Loucy (cell line): Measurements from ENCODE around the gene C1QTNF1.

Experiments
- EZH2phosphoT487 ChIP-seq: fragments of 200-600 bp; IDR thresholded peaks from 2 replicates; pipeline ENCODE4 v1.6.1; 2018; ENCODE audit warnings: antibody characterized with exemption, mild to moderate bottlenecking, moderate library complexity, borderline replicate concordance
- TF ChIP-seq, protein P1 (sequence below): fragments of 200-600 bp; sonication (generic); conservative IDR thresholded peaks from 2 replicates; pipeline ENCODE4 v1.5.1; 2014; ENCODE audit warnings: mild to moderate bottlenecking, antibody characterized with exemption, low read length

DNA sequence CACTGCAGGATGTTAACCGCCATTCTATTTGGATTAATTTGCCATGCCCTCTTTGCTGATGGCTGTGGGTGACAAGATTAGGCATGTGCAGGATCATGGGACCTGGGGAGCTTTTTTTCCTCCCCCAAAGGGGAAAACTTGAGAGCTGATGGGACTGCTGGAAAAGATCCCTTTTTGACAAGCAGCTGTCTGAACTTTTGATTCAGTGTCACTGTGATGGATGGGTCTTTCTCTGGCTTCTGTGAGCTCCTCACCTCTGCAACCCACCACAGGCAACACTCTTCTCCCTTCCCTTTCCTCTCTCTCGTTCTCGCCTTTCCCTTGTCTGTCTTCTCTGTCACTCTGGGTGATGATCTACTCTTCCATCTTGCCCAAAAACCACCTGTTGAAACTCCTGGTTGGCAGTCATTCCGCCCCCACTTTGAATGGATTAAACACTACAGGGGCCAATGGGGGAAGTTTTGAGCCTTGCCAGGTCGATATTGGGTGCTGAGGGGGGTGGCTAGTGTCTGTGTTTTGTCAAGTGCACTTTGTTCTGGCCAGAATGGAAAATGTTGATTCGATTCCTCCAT is 11.3 kb upstream of the C1QTNF1 start:
- TF ChIP-seq, protein P1, sequence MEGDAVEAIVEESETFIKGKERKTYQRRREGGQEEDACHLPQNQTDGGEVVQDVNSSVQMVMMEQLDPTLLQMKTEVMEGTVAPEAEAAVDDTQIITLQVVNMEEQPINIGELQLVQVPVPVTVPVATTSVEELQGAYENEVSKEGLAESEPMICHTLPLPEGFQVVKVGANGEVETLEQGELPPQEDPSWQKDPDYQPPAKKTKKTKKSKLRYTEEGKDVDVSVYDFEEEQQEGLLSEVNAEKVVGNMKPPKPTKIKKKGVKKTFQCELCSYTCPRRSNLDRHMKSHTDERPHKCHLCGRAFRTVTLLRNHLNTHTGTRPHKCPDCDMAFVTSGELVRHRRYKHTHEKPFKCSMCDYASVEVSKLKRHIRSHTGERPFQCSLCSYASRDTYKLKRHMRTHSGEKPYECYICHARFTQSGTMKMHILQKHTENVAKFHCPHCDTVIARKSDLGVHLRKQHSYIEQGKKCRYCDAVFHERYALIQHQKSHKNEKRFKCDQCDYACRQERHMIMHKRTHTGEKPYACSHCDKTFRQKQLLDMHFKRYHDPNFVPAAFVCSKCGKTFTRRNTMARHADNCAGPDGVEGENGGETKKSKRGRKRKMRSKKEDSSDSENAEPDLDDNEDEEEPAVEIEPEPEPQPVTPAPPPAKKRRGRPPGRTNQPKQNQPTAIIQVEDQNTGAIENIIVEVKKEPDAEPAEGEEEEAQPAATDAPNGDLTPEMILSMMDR: no peak
- no peak for TF ChIP-seq EZH2phosphoT487
